ENCODE data around the gene GLUL. TPM values are rescaled to one million over a fixed set of nuclear protein-coding genes. Genes with fewer than 3 reads are reported as not detected.

GLUL gene
- polyA plus RNA-seq, 2 of the 4 experiments (the other 2 are of a cell fraction): 26.9 to 33.0 TPM

DNA sequence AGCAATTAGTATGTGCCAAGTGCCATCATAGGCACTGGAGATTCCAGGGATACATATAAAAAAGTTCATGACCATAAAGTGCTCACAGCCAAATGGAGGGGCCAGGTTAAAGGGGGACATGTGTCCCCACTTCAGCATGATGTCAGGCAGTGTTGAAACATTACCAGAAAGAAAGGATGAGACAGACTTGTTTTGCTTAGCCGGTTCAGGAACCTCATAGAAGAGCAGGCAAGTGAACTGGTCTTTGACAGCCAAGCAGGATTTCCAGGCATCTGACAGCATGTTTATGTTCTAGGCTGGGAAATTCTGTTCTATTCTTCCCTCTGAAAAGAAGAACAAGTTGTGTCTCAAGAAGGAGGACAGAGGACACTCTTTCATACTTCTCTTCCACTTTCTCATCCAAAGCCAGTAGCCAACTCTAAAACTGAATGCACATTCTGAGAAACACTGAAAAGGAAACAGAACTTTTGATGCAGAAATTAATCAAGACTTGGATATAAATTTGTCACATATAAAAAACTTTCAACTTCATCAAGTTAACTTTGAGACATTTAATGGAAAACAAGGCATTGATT, 39.7 kb downstream of the GLUL start:
- TF ChIP-seq JUN (IDR thresholded peaks at IDR 0.05): no peak
- TF ChIP-seq RNF2 (IDR thresholded peaks at IDR 0.05; ENCODE audit: borderline replicate concordance, low read depth): no peak
- no peak for FAIRE-seq
- CTCF ChIA-PET: interaction anchor here (1.4 kb wide), 1 partner anchor 112 kb away, joined by 3 read pairs; no protein-coding TSS in a partner anchor

DNA sequence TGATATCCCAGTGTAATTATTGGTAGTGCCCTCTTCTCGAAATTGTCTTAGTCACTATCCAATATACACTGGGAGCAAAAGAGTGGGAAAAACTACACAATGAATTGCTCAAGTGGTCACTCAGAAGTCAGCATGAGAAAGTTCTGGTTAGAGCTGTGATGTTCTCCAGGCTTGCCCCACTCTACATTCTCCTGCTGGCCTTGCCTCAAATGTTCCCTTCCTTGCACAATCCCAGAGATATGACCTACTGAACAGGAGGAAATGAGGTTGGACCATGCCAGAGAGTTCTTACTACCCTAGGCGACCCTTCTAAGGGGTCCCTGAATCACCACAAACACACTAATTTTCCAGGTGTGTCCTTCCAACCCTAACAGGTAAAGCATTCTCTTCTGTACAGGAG, 40.8 kb downstream of the GLUL start:
- ChIA-PET POLR2A (no interaction called here), CTCF (interaction anchor here (0.9 to 2.7 kb wide), 2 partner anchors 27 to 46 kb away, joined by 3 to 10 read pairs; no protein-coding TSS in a partner anchor)
- Histone ChIP-seq H3K4me2 (no peak overlapping the region), H3K4me3 (no peak overlapping the region), H3K27ac (no peak overlapping the region), H3K4me1 (no peaks in the 10 kb centered on the region), H3K9me3 (no peaks in the 10 kb centered on the region)
- FAIRE-seq: no peak
- no peak for DNase-seq (ENCODE audit: low read depth in 1 of 2, low spot score in 1 of 2)
- WGBS (ENCODE audit: missing lambda C conversion rate): 25% methylated on average over 2 of the region's 2 CpGs
- TF ChIP-seq CBX8 (IDR thresholded peaks at IDR 0.05) (no peak), POLR2AphosphoS2 (conservative IDR thresholded peaks at IDR 0.05; ENCODE audit: low read length) (no peak), GATA3 (IDR thresholded peaks at IDR 0.05; ENCODE audit: borderline replicate concordance) (no peak), PHF8 (IDR thresholded peaks at IDR 0.05; ENCODE audit: borderline replicate concordance, low read depth) (no peak), HOXB5 (CRISPR knock-in tag; IDR thresholded peaks at IDR 0.05) (no peak), NR3C1 (IDR thresholded peaks at IDR 0.05) (no peak), KDM5A (IDR thresholded peaks at IDR 0.05) (no peak), NFE2L2 (conservative IDR thresholded peaks at IDR 0.05; ENCODE audit: low read length) (no peak), HOXA7 (CRISPR knock-in tag; IDR thresholded peaks at IDR 0.05) (no peak), RFX5 (IDR thresholded peaks at IDR 0.05) (no peak), CEBPB (IDR thresholded peaks at IDR 0.05) (no peak), FOXS1 (CRISPR knock-in tag; IDR thresholded peaks at IDR 0.05) (no peak), RNF2 (IDR thresholded peaks at IDR 0.05; ENCODE audit: borderline replicate concordance, low read depth) (no peak), MYC (IDR thresholded peaks at IDR 0.05; ENCODE audit: borderline replicate concordance, low read length) (no peak)
- TF ChIP-seq, protein P1, sequence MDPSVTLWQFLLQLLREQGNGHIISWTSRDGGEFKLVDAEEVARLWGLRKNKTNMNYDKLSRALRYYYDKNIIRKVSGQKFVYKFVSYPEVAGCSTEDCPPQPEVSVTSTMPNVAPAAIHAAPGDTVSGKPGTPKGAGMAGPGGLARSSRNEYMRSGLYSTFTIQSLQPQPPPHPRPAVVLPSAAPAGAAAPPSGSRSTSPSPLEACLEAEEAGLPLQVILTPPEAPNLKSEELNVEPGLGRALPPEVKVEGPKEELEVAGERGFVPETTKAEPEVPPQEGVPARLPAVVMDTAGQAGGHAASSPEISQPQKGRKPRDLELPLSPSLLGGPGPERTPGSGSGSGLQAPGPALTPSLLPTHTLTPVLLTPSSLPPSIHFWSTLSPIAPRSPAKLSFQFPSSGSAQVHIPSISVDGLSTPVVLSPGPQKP (IDR thresholded peaks at IDR 0.05; ENCODE audit: low read depth, low read length): no peak
- no peak for ATAC-seq

More for the DNA sequence above, 39.7 kb downstream of the GLUL start:
- Histone ChIP-seq H3K9me3 (no peaks in the 10 kb centered on the region), H3K4me2 (no peak overlapping the region), H3K4me3 (no peak overlapping the region), H3K4me1 (no peaks in the 10 kb centered on the region), H3K27ac (no peak overlapping the region)
- WGBS (ENCODE audit: missing lambda C conversion rate): 81% methylated on average over 1 of the region's 1 CpG
- POLR2A ChIA-PET: no interaction called here
- ATAC-seq (no peak), DNase-seq (ENCODE audit: low read depth in 1 of 2, low spot score in 1 of 2) (no peak)

DNA sequence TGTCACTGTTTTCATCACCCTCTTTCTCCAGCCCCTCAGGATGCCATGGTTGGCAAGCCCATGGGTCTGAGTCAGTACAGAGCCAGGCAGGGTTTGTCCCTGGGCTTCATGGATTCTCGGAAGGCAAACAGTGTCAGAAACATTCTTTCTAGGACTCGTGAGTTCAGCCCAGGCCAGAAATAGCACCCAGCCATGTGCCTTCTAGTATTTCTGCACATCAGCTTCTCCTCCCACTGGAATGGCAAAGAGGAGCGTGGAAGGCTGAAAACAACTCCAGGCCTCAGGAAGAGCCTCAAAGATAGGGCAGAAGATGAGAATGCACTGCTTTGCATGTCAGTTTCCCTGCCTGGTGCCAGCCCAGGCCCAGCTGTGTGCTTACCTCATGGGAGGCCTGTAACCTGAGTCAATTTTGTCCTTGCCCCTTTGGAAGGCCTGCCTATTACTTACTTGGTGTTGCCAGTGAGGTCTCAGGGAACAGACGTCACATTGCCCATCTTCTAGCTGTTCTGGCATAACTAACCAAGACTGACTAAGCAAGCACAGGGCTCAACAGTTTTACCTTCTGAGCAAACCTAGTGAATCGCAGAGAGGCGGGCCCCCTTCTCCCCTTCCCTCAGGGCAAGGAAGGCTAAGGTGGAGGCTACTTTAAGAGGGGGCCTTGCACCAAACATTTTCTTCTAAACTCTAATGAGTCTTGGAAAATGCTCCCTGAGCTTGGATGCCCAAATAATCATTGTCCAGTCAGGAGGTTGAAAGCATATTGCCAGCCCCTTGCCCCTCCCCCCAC, 42.4 kb downstream of the GLUL start:
- ChIA-PET POLR2A (interaction anchor here (0.6 kb wide), 1 partner anchor 103 kb away, joined by 5 read pairs; no protein-coding TSS in a partner anchor), CTCF (interaction anchor here (0.5 to 2.7 kb wide), 4 partner anchors 9 to 924 kb away, joined by 3 to 10 read pairs (median 4); no protein-coding TSS in a partner anchor)
- no peak for FAIRE-seq
- ATAC-seq: no peak
- Histone ChIP-seq H3K9me3 (no peaks in the 10 kb centered on the region), H3K4me3 (no peak overlapping the region), H3K4me1 (no peaks in the 10 kb centered on the region), H3K4me2 (no peak overlapping the region), H3K27ac (no peak overlapping the region)
- no peak for DNase-seq (ENCODE audit: low read depth in 1 of 2, low spot score in 1 of 2)
- WGBS (ENCODE audit: missing lambda C conversion rate): 72% methylated on average over 6 of the region's 6 CpGs
- TF ChIP-seq POLR2A (IDR thresholded peaks at IDR 0.05; ENCODE audit: low read length) (no peak), HEYL (CRISPR knock-in tag; IDR thresholded peaks at IDR 0.05) (no peak), ESRRA (IDR thresholded peaks at IDR 0.05; ENCODE audit: borderline replicate concordance, low read length) (no peak), CEBPB (IDR thresholded peaks at IDR 0.05) (no peak), RARB (CRISPR knock-in tag; IDR thresholded peaks at IDR 0.05) (no peak), FOSL2 (IDR thresholded peaks at IDR 0.05) (no peak), FOSL2 (CRISPR knock-in tag; IDR thresholded peaks at IDR 0.05) (no peak), EHMT2 (IDR thresholded peaks at IDR 0.05; ENCODE audit: low read depth) (no peak), CHD4 (IDR thresholded peaks at IDR 0.05; ENCODE audit: borderline replicate concordance) (no peak)
- TF ChIP-seq, protein P2, sequence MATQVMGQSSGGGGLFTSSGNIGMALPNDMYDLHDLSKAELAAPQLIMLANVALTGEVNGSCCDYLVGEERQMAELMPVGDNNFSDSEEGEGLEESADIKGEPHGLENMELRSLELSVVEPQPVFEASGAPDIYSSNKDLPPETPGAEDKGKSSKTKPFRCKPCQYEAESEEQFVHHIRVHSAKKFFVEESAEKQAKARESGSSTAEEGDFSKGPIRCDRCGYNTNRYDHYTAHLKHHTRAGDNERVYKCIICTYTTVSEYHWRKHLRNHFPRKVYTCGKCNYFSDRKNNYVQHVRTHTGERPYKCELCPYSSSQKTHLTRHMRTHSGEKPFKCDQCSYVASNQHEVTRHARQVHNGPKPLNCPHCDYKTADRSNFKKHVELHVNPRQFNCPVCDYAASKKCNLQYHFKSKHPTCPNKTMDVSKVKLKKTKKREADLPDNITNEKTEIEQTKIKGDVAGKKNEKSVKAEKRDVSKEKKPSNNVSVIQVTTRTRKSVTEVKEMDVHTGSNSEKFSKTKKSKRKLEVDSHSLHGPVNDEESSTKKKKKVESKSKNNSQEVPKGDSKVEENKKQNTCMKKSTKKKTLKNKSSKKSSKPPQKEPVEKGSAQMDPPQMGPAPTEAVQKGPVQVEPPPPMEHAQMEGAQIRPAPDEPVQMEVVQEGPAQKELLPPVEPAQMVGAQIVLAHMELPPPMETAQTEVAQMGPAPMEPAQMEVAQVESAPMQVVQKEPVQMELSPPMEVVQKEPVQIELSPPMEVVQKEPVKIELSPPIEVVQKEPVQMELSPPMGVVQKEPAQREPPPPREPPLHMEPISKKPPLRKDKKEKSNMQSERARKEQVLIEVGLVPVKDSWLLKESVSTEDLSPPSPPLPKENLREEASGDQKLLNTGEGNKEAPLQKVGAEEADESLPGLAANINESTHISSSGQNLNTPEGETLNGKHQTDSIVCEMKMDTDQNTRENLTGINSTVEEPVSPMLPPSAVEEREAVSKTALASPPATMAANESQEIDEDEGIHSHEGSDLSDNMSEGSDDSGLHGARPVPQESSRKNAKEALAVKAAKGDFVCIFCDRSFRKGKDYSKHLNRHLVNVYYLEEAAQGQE (IDR thresholded peaks at IDR 0.05): no peak
- TF ChIP-seq, protein P3, sequence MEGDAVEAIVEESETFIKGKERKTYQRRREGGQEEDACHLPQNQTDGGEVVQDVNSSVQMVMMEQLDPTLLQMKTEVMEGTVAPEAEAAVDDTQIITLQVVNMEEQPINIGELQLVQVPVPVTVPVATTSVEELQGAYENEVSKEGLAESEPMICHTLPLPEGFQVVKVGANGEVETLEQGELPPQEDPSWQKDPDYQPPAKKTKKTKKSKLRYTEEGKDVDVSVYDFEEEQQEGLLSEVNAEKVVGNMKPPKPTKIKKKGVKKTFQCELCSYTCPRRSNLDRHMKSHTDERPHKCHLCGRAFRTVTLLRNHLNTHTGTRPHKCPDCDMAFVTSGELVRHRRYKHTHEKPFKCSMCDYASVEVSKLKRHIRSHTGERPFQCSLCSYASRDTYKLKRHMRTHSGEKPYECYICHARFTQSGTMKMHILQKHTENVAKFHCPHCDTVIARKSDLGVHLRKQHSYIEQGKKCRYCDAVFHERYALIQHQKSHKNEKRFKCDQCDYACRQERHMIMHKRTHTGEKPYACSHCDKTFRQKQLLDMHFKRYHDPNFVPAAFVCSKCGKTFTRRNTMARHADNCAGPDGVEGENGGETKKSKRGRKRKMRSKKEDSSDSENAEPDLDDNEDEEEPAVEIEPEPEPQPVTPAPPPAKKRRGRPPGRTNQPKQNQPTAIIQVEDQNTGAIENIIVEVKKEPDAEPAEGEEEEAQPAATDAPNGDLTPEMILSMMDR (IDR thresholded peaks at IDR 0.05): no peak
- TF ChIP-seq, protein P4, sequence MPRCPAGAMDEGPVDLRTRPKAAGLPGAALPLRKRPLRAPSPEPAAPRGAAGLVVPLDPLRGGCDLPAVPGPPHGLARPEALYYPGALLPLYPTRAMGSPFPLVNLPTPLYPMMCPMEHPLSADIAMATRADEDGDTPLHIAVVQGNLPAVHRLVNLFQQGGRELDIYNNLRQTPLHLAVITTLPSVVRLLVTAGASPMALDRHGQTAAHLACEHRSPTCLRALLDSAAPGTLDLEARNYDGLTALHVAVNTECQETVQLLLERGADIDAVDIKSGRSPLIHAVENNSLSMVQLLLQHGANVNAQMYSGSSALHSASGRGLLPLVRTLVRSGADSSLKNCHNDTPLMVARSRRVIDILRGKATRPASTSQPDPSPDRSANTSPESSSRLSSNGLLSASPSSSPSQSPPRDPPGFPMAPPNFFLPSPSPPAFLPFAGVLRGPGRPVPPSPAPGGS (IDR thresholded peaks at IDR 0.05): no peak
